GM21619 (cell line): ENCODE measurements around the gene CD96.
A peak's percentile ranks its signal among the peaks of the same experiment; 100 is the strongest.

Source experiments
- ATAC-seq: cut with Tn5 transposase; IDR thresholded peaks from one replicate; pipeline ENCODE4 v1.9.1; 2021; ENCODE audit not compliant: unreplicated experiment

Gene CD96

DNA sequence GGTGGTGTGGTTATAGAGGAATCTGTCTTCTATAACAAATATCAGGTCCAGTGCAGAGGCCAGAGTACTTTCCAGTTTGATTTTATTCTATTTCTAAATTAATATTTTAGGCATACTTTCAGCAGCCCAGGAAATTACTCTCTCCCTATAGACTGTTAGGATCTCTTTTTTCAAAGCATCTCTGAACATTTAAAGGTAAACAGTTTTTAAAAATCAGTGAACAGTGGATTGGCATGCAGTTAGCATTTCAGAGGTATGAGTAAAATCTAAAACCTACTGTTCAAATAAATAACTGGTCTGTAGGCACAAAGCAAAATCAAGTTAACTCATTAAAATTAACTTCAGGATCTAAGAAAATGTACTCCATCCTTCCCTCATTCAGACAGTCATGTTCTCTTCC lies 50.1 kb downstream of the CD96 start:
- ATAC-seq: no peak

DNA sequence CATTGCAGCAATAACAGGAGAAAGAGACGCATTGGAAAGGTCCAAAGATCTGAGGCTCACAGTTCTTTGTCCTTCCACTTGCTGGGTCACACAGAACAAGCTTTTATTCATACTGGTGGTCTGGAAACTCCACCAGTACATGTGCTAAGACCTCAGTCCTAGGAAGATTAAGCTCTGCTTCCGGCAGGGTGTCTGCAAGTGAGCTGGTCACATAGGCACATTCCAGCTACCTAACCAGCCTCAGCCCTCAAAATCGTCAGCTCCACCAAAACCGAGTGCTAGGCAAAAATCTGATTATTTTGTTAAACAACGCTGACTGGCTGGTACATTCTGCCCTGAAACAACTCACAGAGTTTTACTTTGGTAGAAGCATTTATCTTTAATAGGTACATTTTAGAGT lies 50.9 kb downstream of the CD96 start:
- ATAC-seq: no peak

DNA sequence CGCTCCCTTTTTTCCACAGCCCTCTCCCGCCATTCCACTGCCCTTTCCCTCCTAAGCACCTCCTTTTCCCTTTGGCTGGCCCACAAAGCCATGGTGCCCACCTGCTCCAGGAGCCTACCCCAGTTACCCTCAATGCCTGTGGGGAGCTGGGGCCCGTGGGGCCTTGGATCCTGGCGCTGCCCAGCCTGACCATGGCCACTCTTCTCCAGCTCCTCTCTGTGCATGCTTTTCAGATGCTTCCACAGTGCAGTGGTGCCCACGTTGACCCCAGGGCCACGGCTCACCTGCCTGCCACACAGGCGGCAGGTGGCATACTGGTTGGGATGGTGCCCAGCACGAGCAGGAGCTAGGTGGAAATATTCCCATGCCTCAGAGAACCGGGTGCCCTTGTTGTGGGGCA lies 51.7 kb downstream of the CD96 start:
- ATAC-seq: no peak

DNA sequence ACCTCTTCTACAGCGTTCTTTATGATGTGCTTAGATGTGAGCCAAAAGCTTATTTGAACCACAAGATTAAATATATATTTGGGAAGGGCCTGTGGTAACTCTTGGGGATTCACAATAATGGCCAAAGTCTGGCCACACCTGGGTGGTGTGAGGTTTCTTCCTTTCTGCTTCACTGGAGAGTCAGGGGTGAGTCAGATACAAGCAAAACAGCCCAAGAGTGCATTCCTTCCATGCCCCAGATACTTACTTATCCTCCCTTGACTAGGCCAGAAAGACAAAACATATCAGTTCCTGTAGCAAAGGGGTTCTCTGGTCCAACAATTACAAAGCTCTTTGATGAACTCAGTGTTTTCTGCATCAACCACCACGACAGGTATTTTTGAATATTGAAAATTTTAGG lies 52.2 kb downstream of the CD96 start:
- ATAC-seq: peak; percentile 58

DNA sequence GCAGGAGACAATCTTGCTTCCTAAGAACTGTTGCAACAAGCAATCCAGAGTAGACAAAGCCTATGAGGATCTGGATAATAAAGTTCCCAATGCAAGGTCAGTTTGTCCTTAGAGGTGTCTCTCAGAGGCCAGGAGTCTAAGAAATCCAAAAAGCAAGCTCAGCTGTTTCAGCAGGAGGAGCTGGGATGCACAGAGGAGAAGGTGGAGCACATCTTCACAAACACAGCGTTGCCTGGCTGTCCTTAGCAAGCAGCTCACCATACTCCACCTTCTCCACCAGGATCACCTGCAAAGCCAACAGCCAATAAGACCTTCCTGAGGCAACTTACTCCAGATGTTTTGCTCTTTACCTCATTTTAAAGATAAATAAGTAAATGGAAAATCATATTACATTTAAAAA lies 52.8 kb downstream of the CD96 start:
- peak; percentile 6 for ATAC-seq

DNA sequence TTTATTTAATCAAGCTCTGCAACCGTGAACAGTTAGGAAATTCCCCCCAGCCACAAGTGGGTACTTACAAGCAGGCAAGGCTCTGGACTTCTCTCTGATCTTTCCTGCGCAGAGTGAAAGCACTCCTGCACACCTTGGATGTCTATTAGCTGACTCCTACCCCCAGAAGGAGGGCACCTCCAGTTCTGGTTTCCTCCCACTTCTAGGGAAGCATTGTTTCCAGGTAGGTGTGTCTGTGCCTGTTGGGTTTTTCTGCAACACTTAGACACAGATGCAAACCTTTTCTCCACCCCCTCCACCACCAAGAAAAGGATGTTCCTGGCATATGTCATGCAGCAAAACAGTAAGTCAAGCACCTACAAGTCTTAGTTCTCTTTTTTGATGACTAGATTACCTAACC lies 53.2 kb downstream of the CD96 start, which contains the start of gene ZBED2:
ZBED2 (minus strand) TSS at position 115 of the 400 bp plus-strand sequence. CDS start 1,145 bp downstream, outside the sequence.
- peak; percentile 41 for ATAC-seq

DNA sequence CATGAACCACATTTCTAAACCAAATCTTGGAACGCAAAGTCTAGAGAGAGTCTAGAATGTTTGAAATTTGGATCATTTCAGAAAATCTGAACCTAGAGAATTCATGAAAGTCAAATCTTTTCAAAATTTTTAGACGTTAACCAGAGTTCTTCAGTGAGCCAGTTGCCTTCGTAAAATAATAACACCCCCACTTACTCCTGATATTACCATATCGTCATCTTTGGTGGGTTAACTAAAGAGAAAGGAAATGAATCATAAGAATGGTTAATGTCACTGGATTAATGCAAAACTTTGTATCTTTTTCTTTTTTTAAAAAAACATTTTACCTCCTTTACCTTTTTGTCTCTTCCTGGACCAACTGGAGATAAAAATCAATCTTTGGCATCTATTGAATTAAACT lies 54.3 kb downstream of the CD96 start:
- ATAC-seq: no peak

DNA sequence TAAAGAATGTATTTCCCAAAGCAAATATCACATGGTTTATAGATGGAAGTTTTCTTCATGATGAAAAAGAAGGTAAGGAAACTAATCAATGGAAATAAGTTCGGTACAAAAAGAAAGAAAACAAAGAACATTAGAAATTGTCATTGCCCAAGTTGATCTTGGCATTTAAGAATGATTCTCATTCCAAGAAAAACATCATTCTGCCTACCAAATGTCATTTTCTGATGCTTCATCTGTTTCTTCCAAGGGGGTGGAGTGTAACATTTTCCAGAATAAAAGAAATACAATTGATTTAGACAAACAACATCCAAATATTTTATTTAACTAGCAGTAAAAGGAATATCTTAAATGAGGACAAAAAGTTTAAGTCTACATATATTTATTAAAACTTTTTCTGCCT lies 56.1 kb downstream of the CD96 start:
- no peak for ATAC-seq

DNA sequence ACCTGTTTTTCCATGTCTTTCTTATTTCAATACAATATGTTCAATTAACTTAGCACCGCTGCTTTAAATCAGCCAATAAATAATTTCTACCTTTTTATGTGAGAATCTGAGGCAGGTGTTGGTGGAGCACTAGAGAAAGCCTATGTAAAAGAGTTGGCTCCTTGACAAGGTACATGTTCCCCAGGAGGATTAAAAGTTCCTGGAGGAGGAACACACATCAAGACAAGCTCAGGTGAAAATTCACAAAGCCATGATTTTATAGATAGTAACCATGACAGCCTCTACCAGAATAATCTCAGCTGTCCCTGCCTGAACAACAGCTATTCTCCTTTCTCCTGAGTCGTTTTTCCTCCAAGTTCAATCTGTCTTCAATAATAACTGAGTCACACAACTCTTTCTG lies 56.6 kb downstream of the CD96 start:
- ATAC-seq: no peak

DNA sequence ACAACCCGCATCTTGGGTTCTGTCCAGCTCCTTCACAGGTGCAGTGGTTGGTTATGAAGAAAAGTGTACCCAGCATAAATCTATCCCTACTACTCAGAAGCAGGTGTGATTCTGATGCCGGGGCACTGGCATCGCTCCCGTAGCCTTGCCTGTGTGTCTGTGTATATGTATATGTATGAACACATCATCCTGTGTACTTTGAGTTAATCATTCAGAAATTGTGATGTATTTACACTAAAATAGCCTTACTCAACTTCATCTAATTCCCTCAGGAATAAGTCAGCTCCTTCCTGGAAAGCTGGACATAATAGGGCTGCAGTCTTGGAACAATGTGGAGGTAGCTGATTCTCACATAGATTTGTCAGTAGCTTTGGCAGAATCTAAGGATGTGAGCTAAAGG lies 59.8 kb downstream of the CD96 start:
- ATAC-seq: no peak

DNA sequence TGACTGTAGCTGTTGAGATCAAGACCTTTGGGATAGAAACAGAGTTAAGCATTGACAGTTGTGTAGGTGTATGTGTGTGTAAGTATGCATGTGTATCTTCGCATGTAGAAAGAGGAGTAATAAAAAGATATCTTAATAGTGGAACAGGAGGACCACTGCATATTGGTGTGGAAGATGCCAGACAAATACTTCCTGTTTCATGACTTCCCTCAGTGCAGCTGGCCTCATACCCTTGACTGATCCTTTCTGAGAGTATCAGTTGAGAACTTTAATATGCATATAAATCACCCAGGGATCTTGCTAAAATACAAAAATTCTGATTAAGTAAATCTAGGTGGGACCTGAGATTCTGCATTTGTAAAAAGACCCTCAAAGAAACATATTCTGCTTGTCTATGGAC lies 61.7 kb downstream of the CD96 start:
- ATAC-seq: peak; percentile 52

DNA sequence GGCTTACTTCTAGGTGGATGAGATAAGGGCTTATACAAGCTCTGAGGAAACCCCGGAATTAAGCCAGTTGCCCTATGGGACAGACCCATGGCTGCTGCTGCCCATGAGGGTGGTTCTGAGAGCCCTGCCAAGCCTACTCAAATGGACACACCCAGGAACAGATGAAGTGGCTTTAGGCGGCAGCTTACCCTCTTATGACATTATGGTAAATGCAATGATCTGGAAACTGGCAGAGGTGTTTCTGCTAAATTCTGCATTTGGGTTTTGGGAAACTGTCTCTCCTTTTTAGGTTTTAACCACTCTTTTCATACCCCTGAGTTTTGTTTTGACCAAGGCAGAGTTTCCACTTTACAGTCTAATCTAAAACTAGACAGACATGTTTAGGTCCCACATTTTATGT lies 62.1 kb downstream of the CD96 start:
- no peak for ATAC-seq

DNA sequence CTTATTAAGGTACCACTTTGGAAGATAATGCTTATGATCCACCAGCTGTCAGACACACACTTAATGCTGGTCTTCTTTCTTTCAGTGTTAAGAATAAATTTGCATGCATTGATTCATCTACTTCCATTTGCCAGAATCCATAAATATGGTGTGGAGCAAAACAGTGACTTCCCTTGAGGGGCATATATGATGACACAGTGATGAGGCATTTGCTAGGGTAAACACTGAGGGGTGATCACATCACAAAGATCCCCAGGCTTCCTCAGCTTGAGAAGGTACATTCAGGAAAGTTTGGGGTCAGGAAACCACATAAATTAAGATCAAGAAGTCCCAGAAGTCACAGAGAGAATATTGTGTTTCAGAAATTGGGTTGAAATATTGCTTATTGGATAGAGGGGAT lies 63.0 kb downstream of the CD96 start:
- no peak for ATAC-seq

DNA sequence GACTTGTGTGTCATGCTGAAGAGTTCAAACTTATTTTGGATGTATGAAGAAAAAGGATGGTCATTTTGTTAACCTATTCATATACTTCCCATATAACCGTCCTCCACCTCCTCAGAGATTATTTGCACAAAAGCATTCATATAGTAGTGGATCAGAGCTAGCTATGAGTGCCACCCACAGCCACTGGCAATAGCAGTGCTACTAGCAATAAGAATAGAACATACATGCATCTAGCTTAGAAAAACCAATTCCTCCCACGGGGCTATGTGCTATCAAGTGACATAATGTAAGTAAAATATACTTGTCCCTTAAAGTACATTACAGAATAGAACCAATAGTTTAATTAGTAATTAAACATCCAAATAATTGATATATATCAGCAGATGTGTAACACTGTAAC lies 63.5 kb downstream of the CD96 start:
- no peak for ATAC-seq

DNA sequence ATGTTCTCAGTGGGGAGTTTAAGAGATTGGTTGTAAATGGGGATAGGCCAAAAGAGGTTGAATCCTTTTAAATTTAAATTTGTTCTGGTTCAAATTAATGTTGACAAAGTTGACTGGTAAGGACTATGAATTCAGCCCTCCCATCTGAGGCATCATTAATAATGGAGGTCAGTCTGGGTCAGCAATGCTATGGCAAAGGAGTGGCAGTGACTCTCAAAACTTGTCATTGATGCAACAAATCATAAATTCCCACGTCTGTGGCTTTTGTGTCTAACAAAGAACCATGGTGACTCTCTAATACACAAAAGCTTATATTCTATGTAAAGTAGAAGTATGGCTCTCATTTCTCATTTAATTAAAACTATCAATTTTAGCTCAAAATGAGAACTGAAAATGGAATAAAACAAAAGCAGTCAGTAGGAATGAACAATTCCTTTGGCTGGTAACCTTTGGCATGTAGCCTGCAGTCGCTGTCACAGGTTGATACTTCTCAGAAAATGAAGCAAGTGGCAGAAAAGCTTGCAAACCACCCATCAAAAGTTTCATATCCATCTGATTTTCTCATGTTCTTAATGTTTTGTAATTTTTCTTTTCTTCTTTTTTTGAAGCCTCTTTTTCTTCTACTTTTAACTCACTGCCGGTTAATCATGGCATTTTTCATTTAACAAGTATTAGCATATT lies 65.4 kb downstream of the CD96 start:
- no peak for ATAC-seq

DNA sequence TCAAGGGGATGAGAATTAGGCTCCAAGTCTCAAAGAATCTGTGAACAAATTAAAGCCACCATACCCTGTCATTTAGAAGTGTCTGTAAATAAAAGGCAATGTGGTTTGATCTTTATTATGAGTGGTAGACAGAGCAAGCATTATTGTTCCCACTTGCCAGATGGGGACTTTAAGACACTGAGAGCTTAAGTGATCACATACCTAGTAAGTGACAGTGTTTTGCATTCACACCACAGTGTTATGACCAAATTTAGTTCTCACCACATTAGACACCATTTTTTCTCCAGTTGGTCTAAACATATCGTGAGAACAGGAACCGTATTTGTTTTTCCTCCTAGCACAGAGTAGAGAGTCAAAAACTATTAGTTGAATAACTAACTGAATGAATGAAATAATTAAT lies 66.4 kb downstream of the CD96 start:
- ATAC-seq: peak; percentile 28

DNA sequence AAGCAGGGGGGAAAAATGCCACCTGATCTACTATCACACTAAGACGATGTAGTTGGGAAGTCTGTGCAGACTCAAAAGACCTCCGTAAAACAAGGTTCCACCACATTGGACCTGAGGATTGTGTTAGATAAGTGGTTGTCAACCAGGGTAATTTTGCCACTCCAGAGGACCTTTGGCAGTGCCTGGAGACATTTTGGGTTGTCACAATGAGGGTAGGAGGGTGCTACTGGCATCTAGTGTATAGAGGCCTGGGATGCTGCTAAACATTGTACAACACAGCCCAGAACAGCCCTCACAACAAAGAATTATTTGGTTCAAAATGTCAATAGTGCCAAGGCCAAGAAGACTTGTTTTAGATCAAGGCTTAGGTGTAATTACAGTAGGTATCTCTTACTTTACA lies 67.7 kb downstream of the CD96 start:
- no peak for ATAC-seq

DNA sequence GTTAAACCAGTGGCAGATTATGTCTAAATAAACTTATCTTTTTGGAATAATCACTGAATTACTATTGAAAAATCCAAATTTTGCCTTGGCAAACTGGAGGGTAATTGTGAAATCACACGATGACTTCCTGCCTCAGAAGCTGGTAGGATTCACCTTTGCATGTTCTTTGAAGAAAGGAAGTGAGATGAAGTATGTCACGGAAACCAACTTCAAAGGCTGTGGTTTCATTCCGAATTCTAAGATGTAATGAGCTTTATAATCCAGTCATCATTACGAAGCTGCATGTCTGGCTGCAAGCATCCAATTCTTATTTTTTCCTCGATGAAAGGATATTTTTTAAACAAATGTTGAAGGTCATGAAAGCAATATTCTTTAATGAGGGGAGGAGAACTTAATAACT lies 68.2 kb downstream of the CD96 start:
- ATAC-seq: peak; percentile 96

DNA sequence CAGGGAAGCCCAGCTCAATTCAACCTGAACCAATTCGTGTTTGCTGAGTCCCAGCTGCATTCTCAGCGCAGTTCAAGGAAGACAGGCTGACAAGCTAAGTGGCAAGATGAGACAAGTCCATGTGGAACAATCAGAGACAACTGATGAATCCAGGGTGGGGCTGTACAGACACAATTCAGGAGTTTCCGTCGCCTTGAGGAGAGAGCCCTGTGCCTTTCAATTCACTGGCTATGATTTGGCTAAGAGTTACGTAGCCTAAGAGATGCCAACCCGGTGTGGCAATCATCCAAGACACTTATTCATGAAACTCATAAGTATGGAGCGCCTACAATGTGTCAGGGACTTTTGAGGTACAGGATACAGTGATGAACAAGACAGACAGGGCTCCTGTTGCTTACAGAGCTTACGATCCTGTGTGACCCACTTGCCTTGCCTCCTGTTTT lies 68.6 kb downstream of the CD96 start:
- ATAC-seq: peak; percentile 5

DNA sequence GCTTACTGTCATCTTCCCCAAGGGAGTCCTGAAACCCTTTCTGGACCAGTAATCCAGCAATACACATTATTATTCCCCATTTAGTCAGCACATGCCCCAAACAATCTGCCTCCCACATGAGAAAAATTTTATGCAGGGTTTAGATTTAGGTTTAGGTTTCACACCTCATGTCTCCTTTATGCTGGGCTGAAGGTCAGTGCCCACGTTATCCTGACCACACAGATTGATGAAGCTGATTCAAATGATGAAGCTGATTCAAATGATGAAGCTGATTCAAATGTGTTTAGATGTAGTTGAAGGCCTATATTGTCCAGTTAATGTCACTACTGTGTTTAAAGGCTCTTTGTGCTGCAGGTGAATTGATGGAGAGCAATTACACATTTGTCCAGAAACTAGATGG lies 71.3 kb downstream of the CD96 start:
- ATAC-seq: no peak

DNA sequence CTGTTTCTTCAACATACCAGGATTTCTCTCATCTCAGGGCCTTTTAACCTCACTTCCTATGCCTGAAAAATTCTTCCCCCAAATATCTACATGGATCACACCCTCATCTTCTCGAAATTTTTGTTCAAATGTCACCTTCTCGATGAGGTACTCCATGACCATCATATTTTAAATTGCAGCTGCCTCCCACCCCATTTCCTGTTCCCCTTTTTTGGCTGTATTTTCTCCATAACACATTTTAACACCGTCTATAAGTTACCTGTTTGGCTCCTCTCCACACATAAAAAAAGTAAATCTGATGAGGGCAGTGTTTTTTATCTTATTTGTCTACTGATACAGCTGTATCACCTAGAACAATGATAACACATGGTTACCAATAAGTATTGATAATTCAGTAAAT lies 73.9 kb downstream of the CD96 start:
- no peak for ATAC-seq

DNA sequence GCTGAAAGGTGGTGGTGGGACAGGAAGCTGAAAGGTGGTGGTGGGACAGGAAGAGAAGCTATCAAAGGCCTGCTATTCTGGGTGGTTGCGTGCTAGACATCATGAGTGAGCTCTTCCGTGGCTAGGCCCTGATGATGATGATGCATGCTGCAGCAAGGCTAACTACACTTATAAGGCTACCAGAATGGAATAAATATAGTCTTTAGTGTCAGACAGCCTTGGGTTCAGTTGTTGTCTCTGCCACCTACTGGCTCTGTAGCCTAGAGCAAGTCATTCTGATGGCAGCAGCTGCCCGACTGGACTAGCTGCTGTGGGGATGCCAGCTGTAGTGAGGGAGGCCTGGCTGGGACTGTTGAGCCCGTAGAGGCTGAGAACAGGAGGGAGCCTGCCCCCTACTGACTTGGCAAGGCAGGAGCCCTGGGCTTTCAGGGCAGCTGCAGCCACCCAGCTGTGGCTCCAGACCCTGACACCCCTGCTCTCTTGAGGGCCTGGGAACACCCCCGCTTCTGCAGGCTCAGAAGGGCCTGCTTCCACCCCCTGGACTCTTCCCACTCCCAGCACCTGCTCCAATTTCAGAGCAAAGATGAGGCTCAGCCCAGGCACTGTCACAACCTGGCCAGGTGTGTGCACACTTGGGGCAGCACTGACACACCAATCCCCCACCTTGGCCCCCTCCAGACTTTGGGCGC lies 74.6 kb downstream of the CD96 start:
- ATAC-seq: peak; percentile 81

DNA sequence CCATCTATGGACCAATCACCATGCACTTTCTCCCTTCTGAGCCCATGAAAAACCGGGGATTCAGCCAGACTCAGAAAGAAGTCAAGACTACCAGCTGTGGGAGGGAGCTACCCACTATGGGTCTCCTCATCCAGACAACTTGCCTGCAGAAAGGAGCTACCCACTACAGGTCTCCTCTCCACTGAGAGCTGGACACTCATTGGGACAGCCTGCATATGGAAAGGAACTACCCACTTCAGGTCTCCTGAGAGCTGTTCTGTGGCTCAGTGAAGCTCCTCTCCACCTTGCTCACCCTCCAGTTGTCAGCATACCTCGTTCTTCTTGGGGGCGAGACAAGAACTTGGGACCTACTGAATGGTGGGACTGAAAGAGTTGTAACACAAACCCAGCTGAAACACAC lies 75.4 kb downstream of the CD96 start:
- no peak for ATAC-seq
